HL-60 (cell line): ENCODE data around the gene ITGB5.
"Not testable (repeated sequence)": the region's sequence is repeated elsewhere in the genome, so short reads cannot be mapped to it uniquely, and the experiment has no call there.

Source experiments
- DNase-seq, 2 experiments: peaks; one replicate each; pipeline ENCODE4 v3.0.0-alpha.2; 2010 to 2020; ENCODE audit warnings: low read depth in 1 of 2, low spot score in 1 of 2
- H3K27ac ChIP-seq: fragments of 250-450 bp; sonication (Bioruptor Pico); replicated peaks from 2 replicates; pipeline ENCODE4 v1.5.1; 2020; ENCODE audit warnings: mild to moderate bottlenecking, moderate library complexity
- H3K27me3 ChIP-seq: fragments of 250-450 bp; sonication (Bioruptor Pico); 2 replicates; pipeline ENCODE4 v1.5.1; 2021; ENCODE audit warnings: mild to moderate bottlenecking, moderate library complexity; ENCODE audit not compliant: insufficient read depth, poor library complexity, severe bottlenecking
- H3K4me3 ChIP-seq: replicated peaks from 2 replicates; pipeline ENCODE4 v1.5.1; 2011; ENCODE audit warnings: mild to moderate bottlenecking, control low read depth, low read length; ENCODE audit not compliant: insufficient read depth
- CTCF ChIP-seq: IDR thresholded peaks from one replicate; pipeline ENCODE4 v1.5.1; 2011; ENCODE audit warnings: low read length, control low read depth, inconsistent platforms; ENCODE audit not compliant: insufficient read depth
- GABPA ChIP-seq: IDR thresholded peaks from 2 replicates; pipeline ENCODE4 v1.6.1; 2012; ENCODE audit warnings: low read depth
- POLR2AphosphoS5 ChIP-seq: IDR thresholded peaks from 2 replicates; pipeline ENCODE4 v1.6.1; 2012; ENCODE audit warnings: low read depth
- REST ChIP-seq: IDR thresholded peaks from 2 replicates; pipeline ENCODE4 v1.6.1; 2012; ENCODE audit warnings: low read depth; ENCODE audit not compliant: insufficient replicate concordance
- SPI1 ChIP-seq: IDR thresholded peaks from 2 replicates; pipeline ENCODE4 v1.6.1; 2012; ENCODE audit warnings: low read depth, mild to moderate bottlenecking, borderline replicate concordance

ITGB5 gene

GRCh38 chr3:124783696-124784095, 103.5 kb downstream of the ITGB5 start:
- H3K27me3 ChIP-seq: no peaks in the 10 kb centered on the region
- no peak for DNase-seq
- TF ChIP-seq GABPA: no peak
- TF ChIP-seq CTCF: no peak
- no peak for TF ChIP-seq POLR2AphosphoS5
- TF ChIP-seq SPI1: no peak
- no peak for TF ChIP-seq REST
- no peak overlapping the region for H3K4me3 ChIP-seq
- no peak overlapping the region for H3K27ac ChIP-seq

- not testable (repeated sequence) for H3K27me3 ChIP-seq, H3K27ac ChIP-seq, H3K4me3 ChIP-seq, DNase-seq
Measured at GRCh38 chr3:124782377-124782712, 104.8 kb downstream of the ITGB5 start.

- no peak for DNase-seq
- no peak for TF ChIP-seq POLR2AphosphoS5
- no peak for TF ChIP-seq CTCF
- TF ChIP-seq REST: no peak
- TF ChIP-seq SPI1: no peak
- TF ChIP-seq GABPA: no peak
- H3K27ac ChIP-seq: no peak overlapping the region
- peaks cover 3% of the 10 kb centered on the region for H3K27me3 ChIP-seq
- H3K4me3 ChIP-seq: no peak overlapping the region
Measured at GRCh38 chr3:124781476-124782376, 105.4 kb downstream of the ITGB5 start.

- no peak overlapping the region for H3K4me3 ChIP-seq
- TF ChIP-seq GABPA (no peak), SPI1 (peak; percentile 56), CTCF (no peak)
- peaks cover 3% of the 10 kb centered on the region for H3K27me3 ChIP-seq
- DNase-seq: peak in 1 of 2 experiments; percentile 4
- no peak overlapping the region for H3K27ac ChIP-seq
Measured at GRCh38 chr3:124780761-124781475, 106.2 kb downstream of the ITGB5 start.
